ENCODE measurements around the gene C2orf81.

The C2orf81 gene

GRCh38 chr2:74364533-74365505 is 56.6 kb downstream of the C2orf81 start:
- peaks cover 100% of the 10 kb centered on the region for H3K36me3 ChIP-seq (ENCODE audit: insufficient read depth, low read depth, low read length)
- no peaks in the 10 kb centered on the region for H3K27me3 ChIP-seq (ENCODE audit: insufficient read depth, low read length)
- no peak overlapping the region for H3K9ac ChIP-seq (ENCODE audit: low read depth, low read length)
- H3K4me3 ChIP-seq (ENCODE audit: low read length): no peak overlapping the region
- H3K27ac ChIP-seq (ENCODE audit: low read length): no peak overlapping the region
- no peaks in the 10 kb centered on the region for H3K9me3 ChIP-seq (ENCODE audit: insufficient read depth, low read depth, low read length)
- no peaks in the 10 kb centered on the region for H3K4me1 ChIP-seq (ENCODE audit: insufficient read depth, low read length)
